GM18499 (cell line): ENCODE measurements around the gene DNMT3A.

ENCODE experiments used
- ATAC-seq: cut with Tn5 transposase; IDR thresholded peaks from one replicate; pipeline ENCODE4 v1.9.1; 2021; ENCODE audit warnings: moderate number of reproducible peaks; ENCODE audit not compliant: insufficient read depth, unreplicated experiment

The DNMT3A gene

DNA sequence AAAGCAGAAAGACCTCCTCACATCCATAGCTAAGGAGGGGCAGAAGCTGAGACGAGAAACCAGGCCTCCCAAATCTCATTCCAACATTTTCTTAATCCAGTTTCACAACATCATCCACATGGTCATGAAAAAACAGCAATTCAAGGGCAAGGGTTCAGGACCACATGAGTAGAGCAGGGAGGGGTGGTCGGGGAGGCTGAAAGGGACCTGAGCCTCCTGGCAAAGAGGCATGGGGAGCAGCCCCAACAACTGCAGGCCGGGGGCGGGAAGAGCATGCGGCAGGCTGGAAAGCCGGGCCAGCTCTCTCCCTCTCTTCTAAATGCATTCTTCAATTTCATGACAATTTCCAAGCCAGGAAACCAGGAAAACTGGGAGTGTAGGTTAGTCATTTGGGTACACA lies 76.7 kb downstream of the DNMT3A start:
- ATAC-seq: no peak

DNA sequence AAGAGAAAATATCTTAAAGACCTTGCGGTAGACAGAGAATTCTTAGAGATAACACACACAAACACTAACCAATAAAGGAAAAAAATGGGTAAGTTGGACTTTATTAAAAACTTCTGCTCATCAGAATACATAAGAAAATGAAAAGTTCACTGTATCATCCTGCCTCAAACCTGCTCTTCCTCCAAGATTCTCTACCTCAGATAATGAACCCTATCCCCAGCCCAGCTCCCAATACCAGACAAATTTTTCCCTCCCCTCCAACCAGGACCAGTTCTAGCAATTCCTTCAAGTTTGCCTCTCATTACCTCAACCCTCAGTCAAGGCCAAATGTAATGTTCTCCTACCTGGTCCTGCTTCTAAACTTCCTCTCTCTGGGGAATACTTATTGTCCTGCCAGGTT lies 79.4 kb downstream of the DNMT3A start:
- ATAC-seq: no peak

DNA sequence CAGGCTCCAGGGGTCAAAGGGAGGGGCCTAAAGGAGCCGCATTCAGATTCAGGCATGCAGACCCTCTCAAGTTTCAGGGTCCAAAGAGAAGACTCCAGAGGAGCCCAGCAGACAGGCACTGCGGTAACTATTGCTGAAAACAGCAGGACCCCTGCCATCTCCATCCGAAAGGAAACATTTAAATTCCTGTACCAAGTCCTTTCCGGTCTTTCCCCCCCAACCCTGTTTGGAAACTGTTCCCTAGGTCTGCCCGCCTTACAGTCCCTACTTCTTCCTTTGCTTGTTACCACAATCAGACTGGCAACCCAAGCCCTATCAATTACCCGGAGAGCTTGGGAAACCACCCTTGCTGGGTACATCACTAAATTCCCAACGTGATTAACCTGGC lies 82.0 kb downstream of the DNMT3A start:
- ATAC-seq: no peak

DNA sequence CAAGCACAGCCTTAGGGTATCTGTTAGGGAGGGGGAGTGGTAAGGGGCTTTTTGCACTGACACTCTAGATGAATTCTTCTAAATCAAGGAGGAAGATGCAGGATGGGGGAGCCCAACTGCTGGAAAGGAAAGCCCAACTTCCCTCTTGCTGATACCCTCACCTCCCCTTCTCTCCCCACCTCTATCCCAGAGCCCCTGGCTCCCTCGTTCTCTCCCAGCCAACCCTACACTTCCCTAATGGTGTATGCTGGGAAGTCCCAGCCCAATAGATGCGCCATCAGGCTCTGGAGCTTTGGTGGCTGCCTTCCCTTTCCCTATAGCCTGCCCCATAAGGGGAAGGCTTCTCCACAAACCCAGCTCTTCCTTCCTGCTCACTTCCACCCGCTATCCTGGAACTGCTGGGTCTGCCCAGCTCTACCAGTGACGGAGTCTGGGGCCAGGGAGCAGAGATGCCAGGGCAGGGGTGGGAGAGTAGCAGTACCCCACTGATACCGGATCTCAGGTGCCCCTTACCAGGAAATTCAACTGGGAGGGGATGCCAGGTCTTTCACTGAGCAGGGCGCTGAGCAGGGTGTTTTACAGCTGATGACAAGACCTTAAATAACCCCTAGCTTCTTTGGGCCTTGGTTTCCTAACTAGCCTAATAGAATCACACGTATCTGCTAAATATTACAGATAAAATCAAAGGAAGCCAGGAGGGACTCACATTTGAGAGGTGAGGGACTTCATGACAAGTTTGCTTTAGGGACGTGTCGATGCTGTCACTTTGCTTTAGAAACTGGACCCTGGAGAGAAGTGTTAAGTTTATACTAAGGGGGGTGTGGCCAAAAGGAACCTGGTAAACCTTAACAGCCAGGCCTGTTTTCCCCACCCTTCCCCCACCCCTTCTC lies 82.6 kb downstream of the DNMT3A start:
- ATAC-seq: no peak

DNA sequence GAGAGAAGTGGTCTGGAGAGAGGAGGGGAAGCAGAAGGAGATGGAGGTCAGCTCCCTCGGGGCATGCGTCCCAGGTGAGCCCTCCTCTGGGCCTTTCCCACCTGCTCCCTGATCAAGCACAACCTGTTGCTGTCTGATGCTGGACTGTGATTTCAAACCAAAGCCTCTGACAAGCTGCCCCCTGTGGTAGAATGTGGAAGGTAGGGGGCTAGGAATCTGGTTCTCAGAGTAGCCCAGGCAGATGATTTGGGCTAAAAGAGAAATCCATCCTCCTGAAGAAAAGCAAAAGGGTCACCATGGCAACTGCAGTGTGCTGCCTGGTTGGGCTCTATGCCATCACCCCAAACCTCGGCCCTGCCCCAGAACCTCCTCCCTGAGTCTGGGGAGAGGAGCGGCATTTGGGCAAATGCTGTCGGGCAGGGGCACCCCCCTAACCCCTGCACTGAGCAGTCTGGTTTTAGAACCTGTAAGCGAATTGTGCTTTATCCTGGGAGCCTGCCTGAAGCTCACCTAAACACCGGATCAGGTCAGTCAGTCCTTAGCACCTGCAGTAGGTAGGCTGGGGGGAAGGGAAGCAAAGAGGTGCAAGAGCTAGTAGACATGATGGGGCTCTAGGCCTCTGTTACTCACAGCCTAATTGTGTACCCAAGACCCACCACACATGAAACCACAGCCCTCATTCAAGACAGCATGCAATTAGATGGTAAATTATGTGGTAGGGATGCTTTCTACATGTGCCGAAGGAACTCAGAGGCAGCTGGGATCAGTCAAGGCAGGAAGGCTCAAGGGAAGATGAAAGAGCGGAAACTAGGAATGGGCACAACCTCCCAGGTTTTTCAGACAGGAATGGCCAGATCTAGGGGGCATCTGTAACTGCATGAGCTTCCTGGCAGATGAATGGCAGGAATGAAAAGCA lies 83.5 kb downstream of the DNMT3A start:
- no peak for ATAC-seq

DNA sequence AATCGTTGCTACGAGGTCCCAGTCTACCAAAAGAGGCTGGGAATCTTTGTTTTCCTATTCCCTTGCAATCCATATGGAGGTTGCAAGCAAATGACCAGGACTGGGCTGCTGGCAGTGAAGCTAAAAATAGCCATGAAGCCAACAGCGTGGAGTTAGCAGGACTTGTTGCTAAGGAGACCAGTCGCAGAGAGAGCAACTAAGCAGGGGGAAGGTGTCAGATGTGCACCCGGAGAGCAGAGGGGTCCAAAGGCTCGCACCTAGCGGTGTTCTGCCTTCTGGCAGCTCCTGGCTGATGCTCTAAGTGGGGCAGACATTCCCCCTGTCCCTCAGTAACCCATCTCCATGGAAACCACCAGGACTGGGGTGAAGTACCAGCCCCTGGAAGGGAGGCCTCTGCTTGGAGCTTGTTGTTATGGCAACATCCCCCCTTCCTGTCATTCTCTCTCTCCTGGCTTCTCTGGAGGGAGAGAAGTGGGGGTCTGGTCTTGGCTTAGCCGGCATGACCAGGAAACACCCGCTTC lies 84.6 kb downstream of the DNMT3A start:
- no peak for ATAC-seq

DNA sequence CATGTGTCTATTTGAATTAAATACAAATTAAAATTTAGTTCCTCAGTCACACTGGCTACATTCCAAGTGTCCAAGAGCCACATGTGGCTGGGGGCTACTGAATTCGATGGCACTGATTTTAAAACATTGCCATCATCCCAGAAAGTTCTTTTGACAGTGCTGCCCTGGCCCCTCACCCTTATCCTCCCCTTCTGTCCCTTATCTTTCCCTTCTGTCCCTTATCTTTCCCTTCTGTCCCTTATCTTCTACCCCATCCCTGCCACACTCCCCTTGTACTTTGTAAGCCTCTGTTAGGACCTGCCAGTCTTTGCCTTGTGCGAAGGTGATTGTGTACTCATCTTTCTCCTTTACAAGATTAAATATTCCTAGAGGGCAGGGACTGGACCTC lies 85.2 kb downstream of the DNMT3A start:
- no peak for ATAC-seq

DNA sequence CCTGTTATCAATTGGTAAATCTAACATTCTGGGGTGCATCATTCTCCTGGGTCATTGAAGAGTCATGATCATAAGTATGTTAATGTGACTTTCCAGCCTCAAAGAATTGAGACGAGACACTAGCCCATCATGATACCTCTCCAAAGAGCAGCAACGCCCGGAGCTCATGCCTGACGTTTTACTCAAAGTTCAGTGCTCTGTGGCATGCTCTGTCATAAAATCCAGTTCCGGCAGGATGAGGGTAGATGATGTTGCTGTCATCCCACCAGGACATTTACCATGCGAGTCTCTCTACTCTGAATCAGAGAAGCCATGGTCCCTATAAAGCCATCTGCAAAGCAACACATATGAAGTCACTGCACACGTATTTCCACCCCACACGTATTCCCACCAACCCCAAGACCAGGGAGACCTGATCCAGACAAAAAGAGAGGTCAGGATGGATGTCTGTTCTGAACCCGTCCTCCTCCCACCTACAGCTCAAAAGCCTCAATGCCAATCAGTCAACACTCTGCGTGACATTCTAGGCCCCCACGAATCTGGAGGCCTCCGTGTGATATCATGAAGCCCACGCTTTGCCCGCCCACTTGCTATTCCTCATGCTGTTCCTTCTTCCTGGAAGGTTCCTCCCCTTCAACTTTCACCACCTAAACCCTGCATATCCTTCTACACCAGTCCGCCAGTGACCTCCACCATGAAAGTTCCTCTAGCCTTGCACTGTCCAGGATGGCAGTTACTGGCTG lies 85.8 kb downstream of the DNMT3A start:
- ATAC-seq: no peak

DNA sequence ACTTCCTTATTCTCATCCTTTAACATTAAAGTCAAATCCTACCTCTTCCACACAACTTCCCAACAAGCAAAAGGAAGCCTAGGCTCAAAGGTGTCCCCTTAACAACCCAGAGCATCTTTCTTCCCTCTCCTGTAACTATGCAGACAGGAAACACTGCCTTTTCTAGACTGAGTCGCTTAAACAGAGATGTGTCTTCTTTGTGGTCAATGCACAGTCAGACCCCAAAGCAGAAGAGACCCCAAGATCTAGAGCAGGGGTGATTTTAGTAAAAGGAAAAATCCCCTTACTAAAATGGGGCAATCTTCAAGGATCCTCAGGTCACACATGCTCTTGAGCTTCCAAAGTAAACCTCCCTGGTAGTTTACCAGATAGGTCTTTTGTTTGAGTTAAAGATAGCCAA lies 86.8 kb downstream of the DNMT3A start:
- no peak for ATAC-seq

DNA sequence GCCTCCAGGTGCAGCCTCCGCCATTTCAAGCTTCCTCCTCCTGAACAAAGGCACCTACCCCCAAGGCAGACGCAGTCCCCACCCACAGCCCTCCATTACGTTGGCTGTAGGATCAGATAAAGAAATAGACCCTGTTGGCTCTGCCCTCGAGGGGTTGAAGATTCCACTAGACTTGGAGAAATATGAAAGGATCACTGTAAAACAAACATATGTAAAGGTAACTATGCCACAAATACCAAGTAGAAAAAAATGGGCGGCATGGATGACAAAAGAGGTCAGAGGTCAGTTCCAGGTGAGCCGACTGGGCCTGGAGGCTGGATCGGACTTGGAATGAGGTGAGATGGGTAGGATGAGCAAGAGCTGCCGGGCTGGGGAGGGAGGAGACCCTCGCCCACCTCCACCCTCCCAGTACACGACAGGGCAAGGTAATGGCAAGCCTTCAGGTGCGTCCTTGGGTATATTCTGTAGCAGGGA lies 88.5 kb downstream of the DNMT3A start:
- ATAC-seq: no peak

DNA sequence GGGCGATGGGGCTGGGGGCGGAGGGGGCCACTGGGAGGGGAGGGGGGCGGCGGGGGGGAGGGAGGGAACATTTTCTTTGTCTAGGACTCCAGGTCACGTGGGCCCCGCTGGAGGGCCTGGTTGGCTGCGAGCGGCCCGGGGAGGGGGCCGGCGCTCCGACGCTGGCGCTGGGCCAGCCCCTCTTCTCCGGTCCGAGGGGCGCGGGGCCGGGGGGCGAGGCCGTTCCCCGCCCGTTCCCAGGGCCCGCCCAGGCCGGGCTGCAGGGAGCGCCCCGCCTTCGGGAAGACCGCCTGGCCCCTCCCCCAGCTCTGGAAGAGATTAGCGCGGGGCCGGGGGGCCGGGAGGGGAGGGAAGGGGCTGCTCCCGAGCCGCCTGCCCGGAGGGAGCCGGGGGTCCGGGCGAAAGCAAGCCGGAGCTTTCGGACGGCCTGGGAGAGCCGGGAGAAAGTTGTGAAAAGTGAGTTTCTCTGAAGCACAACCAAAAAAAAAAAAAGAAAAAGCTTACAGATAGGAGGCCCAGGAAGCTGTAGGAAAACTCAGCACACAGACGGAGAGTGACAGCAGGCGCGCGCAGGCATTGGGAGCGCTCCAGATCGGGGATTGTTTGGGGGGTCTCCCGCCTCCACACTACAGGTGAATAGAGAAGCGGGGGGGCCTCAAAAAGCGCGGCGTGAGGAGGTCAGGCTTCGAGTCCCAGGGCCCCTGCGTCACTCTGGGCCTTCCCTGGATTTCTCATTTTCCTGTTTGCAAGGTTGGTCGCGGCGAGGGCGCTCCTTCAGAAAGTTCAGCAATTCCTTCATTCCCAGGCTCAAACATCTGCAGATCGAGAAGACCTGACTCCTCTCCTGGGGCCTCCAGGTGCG lies 89.2 kb downstream of the DNMT3A start:
- ATAC-seq: no peak

DNA sequence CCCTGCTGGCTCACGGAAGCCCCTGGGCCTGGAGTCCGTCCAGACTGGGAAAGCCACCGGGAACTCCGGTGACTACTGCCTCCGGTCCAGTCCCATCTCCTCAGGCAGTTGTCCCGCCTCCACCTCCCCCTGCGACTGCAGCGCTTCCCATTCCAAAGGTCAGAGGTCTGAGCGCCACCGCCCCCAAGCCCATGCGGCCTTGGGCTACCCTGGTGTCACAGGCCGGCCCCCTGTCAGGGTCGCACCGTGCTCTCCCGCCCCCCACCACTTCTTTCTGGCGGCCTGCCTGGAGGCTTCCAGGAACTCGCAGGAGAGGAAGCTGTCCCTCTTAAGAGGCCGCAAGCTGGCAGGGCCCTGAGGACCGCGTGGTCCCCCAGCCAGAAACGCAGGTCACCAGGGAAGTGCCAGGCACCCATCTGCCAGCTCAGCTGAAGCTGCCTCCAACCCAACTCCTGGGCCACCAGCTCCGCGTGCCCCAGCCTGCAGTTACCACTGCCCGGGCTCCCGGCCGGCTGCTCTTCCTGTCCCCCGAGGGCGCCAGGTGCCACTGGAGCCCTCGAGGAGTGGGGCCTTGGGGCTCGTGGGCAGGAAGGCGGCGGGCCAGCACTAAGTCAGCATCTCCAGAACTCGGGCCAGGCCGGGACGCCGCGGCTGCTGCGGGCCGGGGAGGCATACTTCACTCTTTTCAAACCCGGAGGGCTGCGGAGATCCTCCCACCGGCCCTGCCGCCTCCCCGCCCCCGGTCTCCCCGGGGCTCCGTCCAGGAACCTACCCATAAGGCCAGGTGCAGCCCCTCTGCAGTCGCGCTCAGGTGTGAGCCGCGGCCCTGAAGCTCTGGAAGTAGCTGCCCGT lies 90.1 kb downstream of the DNMT3A start:
- no peak for ATAC-seq

DNA sequence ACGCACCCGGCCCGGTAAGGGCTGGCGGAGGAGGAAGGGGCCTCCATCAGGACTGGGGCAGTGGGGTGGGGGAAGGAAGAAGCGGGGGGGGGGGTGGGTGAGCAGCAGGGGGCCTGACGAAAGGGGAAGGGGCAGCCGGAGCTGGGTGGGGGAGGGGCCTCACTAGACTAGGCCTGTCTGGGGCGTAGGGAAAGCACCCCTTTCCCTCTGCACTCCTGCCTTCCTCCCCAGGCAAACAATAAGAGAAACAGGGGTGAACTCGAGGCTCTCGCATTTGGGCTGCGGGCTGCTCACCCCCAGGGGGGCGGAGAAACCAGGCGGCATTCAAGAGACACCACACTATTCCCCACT lies 90.7 kb downstream of the DNMT3A start:
- ATAC-seq: no peak

DNA sequence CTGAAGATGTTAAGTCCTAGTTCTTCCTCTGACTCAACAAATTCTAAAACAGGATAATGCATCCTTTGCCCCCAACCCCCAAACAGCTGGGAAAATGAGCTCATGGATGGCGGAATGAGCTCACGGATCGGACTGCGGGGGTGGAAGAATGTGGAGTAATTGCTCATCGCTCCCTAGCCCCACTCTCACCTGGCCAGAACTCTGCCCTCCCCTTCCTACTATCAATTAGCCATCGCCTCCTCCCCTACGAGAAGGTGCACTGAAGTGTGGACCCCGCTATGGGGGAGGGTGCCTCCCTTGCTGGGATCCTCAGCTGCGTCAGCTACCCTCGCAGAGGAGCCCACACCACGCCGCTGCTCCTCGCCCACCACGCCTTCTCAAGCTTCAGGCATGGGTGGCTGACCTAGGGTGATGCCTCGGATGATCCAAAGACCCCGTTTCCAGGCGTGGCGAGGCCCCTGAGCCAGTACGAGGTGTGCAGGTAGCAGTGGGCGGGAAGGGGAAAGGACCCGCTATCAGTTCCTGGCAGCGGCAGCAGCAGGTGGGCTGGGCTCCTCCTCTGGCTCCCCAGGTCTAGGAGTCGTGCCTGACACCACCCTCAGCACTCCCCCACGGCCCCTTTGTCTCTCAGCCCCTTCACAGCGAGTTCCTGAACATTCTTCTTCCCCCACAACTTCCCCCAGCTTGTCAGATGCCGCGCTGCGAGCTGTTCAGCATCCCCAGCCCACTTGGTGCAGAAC lies 91.2 kb downstream of the DNMT3A start:
- ATAC-seq: no peak

DNA sequence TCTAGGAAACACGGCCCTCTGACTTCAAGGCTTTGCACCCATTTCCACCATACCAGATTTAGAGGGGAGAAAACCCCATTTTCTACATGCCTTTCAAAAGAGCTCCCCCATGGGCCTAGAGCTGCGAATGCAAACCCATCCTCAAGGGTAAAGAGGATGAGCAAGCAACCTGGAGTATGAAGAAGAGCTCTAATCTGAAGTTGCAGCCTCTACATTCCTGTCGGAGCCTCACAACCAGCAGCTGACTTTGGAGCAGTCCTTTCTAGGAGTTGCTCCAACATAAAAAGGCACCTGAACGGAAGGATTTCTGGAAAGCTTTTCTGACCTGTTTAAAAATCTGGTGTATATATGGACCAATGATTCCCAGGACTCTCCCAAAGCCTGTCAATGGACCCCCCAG lies 91.9 kb downstream of the DNMT3A start:
- ATAC-seq: no peak

DNA sequence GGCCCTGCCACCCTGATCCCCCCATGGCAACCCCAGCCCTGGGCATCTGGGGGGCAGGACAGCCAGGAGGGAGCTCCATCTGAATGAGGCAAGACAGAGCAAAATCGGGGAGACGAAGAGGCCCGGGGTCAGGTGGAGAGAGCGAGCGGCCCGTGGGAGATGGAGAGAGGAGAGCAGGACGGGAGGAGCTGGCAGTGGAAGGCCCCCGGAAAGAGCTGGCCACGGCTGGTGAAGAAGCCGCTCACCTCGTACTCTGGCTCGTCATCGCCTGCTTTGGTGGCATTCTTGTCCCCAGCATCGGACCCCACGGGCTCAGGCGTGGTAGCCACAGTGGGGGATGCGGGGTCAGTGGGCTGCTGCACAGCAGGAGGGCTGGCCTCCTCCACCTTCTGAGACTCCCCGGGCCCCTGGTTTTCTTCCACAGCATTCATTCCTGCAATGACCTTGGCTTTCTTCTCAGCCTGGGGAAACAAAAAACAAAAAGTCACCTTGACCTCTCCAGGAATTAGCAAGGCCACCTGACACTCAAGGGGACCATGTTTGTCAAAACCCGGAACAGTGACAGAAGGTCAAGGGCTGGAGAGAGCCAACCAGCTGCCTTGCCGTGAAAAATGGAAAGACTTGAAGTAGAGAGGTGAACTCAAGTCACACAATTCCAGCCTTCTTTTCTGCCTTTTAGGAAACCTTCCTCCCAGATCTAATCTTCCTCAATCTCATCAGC lies 93.8 kb downstream of the DNMT3A start:
- no peak for ATAC-seq

DNA sequence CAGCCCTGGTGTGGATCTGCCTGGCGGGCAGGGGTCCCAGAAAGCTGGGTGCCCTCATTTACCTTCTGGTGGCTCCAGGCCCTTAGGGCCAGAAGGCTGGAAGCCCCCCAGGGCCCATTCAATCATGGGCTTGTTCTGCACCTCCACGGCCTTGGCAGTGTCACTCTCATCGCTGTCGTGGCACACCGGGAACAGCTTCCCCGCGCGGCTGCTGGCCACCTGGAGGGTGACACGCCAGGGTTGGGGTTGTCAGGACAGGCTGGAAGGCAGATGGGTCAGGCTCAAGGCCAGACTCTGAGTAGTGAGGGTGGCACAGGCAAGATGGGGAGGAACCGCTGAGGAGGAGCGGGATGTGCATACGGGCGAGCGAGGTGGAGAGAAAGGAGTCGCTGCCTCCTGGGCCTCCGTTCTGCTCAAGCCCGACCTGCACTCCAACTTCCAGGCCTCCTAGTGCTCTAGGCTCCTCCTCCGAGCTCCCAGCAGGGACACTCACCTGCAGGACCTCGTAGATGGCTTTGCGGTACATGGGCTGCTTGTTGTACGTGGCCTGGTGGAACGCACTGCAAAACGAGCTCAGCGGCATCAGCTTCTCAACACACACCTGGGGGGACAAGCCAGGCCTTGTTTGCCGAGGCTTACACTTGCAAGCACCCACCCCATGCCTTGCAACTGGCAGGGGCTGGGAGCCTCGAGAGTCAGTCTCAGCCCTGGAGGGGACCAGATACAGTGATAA lies 95.0 kb downstream of the DNMT3A start:
- no peak for ATAC-seq
